GM19438 (cell line): ENCODE data around the gene FOXC1.

ENCODE experiments used
- ATAC-seq: cut with Tn5 transposase; IDR thresholded peaks from one replicate; pipeline ENCODE4 v1.9.1; 2021; ENCODE audit warnings: low read depth; ENCODE audit not compliant: unreplicated experiment

The FOXC1 gene

DNA sequence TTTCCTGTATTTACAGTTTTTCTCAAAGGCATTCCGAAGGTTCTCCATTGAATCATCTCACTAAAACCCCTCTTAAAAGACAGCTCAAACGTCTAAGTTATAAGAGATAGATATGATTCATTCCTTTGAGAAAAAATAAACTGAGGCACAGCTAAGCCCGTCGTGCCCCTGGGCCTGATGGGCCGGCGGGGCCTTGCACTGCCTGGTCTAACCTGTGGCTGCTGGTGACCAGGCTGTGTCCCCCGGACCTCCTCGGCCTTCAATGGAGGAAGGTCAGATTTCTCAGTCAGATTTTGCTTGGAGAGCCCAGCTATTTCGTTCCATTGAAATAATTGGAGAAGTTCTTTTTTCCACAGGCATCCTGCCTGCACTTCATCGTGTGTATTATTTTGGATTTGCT lies 11.3 kb upstream of the FOXC1 start:
- ATAC-seq = no peak

DNA sequence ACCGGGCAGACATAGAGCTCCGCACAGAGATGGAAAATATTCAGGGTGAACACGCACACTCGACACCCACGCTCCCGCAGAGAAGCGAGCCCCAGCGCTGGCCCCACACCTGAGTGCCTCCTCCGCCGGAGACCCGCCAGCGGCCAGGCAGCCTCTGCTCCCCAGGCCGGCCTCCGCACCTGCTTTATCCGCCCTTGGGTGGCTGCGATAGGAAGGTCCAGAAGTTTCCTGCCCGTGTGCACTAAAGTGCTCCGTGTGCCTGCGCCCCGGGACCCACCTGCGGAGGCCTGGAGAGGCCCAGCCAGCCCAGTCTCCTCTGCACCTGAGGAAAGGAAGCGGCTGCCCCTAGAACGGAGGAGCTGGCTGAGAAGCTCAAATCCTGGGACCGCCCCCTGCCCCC lies 10.8 kb upstream of the FOXC1 start:
- ATAC-seq = no peak

DNA sequence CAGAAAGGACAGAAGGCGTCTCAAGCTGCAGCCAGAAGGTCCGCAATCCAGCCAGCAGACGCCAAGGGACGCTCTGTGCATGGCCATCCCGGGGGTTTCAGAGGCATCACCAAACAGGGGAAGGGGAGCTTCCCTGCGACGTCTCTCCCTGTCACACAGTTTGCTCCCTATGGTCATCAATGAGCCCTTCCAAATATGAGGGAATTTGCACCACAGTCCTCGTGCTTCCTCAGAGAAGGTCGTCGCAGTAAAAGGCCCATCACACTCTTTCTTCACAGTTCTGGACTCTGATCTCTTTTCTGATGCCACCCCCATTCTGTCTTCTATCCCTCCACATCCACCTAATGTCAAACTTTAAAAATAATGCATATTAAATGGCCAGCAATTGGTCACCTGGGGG lies 10.2 kb upstream of the FOXC1 start:
- ATAC-seq = no peak

DNA sequence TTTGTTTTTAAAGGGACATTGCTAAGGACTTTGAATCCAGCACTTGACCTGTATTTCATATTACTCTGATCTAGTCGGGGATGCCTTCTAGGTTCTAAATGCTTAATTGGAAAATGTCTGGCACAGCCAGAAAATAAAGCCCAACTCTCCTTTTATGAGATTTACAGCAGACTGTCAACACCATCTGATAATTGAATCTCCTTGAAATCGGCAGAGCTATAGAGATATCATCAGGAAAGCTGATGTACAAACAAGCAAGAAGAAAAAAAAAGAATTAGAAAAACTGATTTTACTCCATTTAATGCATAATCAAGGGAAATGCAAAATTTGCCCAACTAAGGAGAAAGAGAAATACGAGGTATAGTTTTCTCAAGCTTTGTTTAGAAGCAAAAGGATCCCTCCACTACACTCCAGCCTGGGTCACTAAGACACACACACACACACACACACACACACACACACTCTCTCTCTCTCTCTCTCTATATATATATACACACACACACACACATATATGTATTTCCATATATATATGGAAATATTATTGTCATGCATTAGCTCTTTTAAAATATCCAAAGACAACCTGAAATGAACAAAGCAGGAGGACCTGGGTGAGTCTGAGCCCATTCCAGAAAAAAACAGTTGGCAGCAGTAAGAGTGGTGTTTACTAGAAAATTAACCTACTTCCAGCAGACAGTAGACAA lies 9.5 kb upstream of the FOXC1 start:
- ATAC-seq = no peak

DNA sequence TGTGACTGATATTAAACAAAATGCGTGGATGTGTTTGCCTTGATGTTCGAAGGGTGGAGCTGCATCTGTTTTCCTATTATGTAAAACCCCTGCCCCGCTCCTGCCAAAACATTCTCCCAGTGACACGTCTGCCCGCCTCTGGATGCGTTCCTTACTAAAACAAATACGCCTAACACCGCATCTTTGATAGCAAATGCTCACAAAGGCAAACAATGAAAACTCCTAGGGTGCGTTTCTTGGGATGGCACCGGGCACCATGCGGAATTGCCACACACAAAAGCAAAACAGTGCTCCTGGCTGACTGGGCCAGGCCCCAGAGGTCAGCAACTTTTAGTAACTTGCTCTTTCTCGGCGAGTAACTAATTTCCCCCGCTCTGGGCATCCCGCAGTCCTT lies 9.0 kb upstream of the FOXC1 start:
- no peak for ATAC-seq

DNA sequence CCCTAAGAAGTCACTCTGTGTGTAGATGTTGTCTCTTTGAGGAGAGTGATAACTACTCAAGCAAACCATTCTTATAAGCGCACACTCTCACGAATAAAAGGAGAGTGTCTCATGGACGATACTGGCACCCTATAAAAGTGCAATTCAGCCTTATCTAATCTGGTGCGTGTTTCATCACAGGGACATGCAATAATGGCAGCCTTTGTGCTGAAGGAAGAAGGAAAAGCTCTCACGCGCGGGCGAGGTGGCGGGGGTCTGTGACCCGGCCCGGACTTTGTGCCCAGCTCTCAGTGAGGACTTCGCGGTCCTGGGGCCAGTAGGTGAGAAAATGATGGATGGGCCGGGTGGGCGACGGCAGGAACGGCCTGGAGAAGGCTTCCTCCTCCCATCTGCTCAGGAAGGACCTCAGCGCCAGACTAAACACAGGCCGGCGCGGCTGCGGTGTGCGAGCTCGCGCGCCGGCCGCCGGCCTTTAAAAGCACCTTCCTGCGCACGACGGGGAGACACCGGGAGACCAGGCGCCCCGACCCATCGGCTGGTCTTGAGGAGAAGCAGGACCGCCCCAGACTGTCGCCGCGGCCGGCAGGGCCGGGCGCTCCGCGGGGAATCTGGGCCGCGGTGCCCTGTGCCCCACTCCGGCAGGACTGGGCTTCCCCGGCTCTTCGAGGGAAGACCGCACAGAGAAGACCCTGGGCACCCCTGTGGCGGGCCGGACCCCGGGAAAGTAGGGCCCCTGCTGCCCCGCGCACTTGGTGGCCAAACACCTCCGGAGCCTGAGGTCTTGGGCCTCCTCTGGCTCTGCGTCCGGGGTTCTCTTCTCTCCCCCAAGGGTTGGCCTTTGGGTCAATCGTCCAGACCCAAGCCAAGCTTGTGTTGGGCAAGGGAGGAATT lies 8.3 kb upstream of the FOXC1 start:
- ATAC-seq = no peak

DNA sequence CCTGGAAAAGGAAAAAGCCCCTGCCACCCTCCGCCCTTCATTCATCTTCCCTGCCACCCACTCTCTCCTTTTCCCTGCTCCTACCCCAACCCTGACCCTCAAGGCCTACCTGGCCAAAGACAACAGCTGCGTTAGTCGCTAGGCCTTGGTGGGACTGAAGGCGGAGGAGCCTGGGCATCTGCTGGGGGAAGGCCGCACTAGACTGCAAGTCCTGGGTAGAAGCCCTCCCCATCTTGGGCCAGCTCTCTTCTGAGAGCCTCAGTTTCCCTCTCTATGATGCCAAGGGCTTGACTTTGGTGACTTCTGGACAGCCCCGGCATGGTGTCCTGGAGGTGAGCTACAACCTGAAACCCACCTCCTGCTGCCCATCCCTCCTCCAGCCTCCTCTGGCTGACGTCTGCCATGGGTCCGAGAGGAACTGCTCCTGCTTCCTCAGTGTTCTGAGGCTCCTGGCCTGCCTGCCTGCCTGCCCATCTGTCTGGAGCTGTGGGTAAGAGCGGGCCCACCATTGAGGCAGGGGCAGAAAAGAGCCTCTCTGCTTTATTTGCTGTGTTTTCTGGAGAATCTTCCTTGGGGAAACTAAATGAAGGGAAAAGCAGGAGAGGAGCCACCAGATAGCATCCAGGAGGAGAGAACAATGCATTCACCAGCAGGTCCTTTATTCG lies 7.5 kb upstream of the FOXC1 start:
- no peak for ATAC-seq

DNA sequence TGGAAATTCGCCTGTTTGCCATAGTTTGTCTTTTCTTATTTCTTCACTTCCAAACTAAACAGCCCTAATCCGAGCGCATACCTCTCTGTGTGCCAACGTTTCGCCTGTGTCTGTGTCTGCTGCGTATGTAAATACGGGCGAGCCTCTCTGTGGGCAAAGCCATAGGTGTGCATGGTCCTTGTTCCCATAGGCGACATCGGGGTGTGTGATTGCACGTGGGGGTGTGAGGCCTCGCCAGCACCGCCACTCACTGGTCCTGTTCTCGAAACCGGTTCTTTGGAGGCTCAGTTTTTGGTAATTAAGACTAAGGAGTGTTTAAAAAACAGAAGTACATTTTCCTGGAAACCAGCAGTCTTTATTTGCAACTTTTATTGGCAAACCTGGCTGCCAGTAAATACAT lies 6.0 kb upstream of the FOXC1 start:
- no peak for ATAC-seq

DNA sequence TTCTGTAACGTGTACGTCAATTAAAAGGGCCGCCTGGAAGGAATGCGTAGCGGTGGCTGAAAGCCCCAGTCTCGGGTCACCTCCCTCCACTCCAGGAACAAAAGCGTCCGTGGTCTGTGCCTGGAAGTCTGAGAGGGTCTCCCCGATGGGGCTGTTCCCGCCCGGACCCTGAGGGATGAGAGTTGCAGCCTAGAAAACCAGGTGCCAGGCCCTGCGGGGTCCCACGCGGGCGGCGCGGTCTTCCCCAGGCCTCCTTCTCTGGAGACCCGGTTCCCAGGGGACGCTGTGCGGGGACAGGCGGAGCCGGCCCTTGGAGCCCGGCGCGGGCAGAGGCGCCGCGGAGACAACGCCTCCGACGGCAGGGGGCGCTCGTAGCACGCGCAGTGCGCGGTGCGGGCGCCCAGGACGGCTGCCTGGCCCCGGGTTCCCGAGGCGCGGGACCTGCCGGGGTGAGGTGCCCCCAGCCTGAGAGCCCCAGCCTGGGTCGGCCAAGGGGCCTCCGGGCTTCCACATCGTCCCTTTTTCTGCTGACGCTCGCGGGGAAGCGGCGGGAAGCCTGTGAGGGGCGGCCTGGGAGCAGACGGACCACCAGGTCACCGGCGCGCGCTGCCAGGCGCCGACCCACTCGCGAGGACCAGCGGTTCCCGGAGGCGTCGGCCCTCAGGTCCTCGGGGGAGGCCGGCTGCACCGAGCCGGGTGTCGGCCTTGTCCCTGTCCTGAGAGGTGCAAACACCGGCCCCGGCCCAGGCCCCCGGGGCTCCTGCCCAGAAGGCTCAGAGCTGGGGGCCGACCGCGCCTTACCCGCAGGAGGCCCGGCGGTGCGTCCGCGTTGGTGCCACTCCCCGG lies 5.3 kb upstream of the FOXC1 start:
- peak; percentile 58 for ATAC-seq

DNA sequence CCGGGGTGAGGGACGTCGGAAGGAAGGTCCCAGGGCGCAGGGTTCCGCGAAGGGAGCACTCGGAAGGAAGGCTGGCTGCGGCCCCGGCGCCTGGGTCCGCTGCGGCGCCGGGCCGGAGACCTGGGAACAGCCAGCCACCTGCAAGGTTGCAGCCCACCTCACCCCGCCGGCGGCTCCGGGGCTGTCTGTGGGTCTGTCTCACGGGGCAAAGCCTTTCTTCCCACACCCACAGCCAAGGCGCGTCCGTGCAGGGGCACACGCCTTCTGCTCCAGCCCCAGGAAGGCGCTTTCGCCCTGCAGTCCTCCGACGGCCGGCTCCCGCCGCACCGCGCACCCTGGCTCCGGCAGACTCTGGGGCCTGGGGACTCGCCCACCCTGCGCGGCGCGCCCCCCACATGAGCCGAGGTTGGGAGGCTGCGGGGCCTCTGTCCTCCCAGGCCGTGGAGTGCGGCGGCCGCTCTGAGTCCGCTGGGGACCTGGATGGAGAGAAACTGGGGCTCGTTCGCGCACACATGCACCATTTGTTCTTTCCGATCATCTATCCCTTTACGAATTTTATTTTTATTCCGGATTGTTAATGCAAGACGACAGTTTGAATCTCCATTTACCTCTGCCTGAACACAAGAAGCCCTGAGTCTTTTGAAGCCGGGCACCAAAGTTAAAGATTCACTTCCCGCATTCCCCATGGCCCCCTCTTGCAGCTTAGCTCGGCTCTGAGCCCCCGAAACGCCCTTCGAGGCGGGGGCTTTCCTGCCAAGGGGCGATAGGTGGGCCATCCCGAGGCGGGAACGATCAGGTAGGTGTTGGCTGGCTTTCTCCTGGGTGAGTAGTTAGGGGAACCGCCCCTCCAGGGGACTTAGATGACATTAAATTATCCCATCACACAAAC lies 4.5 kb upstream of the FOXC1 start:
- no peak for ATAC-seq

DNA sequence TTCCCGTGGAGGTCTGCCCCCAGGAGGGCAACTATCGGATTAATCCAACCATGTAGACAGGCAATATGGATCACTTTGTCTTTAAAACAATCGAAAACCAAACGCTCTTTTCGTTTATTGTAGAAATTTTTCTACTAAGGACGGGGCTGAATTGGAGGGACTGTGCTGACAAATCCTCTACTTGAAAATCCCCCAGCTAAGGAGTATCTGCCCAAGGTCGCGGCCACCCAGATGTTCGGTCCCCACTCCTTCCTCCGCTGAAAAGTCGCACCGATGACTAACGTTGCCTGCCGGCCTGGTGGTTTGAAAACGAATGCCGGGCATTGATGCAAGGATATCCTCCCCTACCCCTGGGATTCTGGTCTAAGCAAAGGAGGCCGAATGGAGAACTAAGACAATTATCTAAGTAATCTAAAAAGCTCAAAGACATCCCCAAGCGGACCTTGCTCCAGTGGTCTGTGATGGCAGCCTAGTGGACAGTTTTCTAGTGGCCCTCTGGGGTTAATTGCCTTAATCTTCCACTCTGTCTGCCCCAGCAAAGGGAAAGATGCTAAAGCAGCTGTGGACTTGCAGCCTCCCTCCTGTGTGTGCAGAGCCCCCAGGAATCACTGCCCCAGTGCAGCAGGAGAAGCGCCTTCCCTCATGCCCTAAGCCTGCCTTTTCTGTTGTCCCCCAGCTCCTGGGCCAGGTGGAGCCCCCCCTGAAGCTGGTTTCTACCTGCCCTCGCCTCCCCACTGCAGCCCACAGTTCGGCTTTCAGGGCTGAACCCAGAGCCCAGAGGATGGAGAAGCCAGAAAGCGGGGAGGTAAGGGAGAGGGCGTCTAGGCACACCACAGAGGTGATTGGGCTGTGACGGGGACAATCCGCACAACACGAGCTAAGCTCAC lies 3.6 kb upstream of the FOXC1 start:
- ATAC-seq = no peak

DNA sequence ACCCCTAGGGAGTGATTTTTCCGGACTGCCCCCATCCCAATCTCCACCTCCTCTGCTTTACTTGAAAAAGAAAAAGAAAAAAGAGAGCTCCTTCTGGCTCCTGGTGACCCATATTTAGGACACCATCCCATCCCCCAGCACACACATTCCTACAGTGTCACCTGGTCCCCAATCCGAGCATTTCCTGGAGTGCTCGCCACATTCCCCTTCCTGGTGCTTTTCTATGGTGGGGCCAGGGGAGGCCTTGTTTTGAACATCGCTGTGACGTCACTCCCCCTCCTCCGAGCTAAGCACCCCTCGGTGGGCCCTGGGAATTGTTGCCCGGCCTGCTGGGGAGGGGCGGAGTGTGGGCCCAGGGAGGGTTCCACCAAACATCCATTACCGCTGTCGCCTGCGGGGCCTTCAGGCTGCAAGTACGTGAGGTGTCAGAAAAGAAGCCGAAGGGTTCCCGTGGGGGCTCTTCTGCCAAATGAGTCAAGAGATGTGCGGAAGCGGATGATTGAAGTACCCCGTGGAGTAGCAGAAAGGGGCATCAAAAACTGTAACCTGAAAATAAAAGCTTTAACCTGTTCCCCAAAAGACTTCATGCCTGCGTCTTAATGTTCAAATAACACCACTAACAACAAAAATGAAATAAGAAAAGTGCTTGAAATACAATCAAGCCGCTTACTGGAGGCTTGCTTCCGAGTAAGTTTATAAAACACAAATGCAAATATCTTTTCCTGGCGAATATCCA lies 2.8 kb upstream of the FOXC1 start:
- ATAC-seq = no peak

DNA sequence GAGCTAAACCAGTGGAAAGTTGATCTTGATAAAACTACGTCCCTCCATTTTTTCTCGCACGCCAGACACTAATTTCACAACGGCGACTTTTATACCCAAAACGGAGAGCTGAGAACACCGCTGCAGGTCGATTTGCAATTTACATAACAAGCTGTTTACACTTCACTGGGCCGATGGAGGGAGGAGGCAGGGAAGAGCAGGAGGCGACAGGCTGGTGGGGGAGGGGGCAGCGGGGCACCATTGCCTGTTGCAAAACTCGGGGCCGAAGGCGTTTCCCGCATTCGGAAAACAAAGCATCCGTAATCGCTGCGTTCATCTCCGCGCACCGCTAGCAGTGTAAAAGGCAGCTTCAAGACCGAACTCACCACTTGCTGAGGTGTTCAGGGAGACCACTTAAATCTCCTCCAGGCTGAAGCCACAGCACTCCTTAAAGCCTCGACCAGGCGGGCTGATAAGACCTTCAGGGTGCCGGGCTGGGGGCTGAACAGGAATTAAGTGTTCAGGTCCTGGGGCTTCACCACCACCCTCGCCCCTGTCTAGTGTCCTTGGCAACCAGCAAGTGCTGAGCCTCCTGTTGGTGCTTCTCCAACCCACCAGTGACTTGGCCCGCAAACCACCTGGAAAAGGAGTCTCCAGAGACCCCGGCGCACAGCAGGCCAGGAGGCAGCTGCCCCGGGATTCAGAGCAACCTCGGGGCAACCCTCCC lies 2.0 kb upstream of the FOXC1 start:
- no peak for ATAC-seq

DNA sequence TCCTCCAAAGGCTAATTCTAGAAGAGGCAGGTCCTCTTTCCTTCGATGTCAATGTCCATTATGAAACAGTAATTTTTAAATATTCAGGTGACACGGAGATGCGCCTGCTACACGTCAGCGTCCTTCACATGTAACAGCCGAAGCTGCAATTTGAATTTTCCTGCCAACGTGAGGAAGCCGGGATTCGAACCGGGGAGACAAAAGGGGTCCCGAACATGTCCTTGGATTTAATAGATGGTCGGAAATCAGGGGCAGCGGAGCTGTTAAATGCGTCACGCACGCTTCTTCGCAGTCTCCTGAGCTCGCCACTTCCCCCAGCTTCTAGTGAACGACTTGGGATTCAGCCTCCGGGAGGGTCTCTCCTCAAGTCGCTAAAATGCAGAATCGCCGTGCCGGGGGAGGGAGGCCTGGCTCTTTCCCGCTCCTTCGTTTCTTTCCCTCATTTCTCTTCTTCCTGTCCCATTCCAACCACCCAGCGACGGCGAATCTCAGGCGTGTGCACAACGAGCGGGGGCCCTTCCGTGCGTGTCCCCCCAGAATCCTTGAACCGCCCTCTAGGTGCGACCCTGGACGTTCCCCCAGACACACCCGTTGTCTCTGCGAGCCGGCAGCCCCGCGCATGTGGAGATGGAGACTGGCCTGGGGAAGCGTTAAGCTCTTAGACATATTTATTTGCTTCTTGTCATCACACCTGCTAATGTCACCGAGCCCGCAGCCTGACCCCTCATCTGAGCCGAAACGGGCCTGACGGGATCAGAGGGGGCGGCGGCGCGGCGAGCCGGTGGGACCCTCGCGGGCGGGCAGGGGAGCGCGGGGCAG lies 1.3 kb upstream of the FOXC1 start:
- ATAC-seq = no peak

DNA sequence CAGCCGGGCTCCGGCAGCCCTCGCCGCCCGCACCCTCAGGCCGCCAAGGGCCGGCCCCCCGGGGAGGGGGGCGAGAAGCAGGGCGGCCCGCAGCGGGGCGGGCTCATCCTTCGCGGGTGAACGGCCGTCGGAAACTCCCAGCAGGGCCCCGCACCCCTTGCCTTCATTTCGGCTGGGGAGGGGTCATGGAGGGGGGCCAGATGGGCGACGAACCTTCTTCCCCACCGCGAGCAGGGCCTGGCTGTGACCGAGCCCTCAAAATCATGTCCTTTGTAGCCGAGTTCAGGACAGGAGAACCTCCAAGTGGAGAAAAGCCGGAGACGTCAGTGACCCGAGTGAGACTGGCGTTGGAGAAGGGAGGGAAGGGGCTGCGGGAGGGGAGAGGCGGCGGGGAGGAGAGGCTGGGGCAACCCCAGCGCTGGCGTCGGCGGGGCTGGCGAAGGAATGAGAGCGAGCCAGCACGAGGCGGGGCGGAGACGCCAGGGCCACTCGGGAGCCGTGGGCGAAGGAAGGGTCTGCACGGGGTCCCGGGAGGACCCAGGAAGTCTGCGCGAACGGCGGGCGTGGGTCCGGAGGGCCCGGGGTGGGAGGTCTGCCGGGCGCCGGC lies 571 bp upstream of the FOXC1 start:
- ATAC-seq = no peak
